K562 (cell line): ENCODE results near the gene DCAF17.

ENCODE experiments used
- CHD2 ChIP-seq: IDR thresholded peaks from 2 replicates; pipeline ENCODE4 v1.6.1; 2011; ENCODE audit warnings: low read depth, low read length
- CTCF ChIP-seq, 3 experiments: IDR thresholded peaks in 2 of 3; conservative IDR thresholded peaks in 1 of 3; 2 replicates each; pipeline ENCODE4 v1.5.1; 2011 to 2012; ENCODE audit warnings: low read length in 3 of 3, mild to moderate bottlenecking in 3 of 3, control low read depth in 2 of 3, improper control_type of control experiment in 1 of 3, inconsistent platforms in 1 of 3, low read depth in 1 of 3, mixed read lengths in 1 of 3, moderate library complexity in 1 of 3; ENCODE audit not compliant: insufficient read depth in 2 of 3
- HDAC1 ChIP-seq, 2 experiments: fragments of 450-650 bp; IDR thresholded peaks; 2 replicates each; pipeline ENCODE4 v1.6.1; 2016 to 2017; ENCODE audit warnings: inconsistent platforms in 1 of 2, mild to moderate bottlenecking in 1 of 2, moderate library complexity in 1 of 2
- HDAC6 ChIP-seq: IDR thresholded peaks from 2 replicates; pipeline ENCODE4 v1.6.1; 2012; ENCODE audit warnings: low read depth, mild to moderate bottlenecking, control low read depth, inconsistent platforms, low read length, moderate library complexity
- KDM1A ChIP-seq, 2 experiments: fragments of 450-650 bp; IDR thresholded peaks; 2 replicates each; pipeline ENCODE4 v1.6.1; 2016; ENCODE audit warnings: mild to moderate bottlenecking in 2 of 2
- MAX ChIP-seq: sonication (generic); formaldehyde crosslinking; IDR thresholded peaks from 2 replicates; pipeline ENCODE4 v1.9.0; 2022; ENCODE audit warnings: mild to moderate bottlenecking, missing genetic modification reagents
- MYBL2 ChIP-seq, 2 experiments: fragments of 450-650 bp in 1 of 2; sonication (generic) in 1 of 2; formaldehyde crosslinking in 1 of 2; IDR thresholded peaks; 2 replicates each; pipeline versions ENCODE4 v1.6.1 to v1.8.1; 2017 to 2022; ENCODE audit warnings: borderline replicate concordance in 1 of 2, inconsistent platforms in 1 of 2, low read depth in 1 of 2, mild to moderate bottlenecking in 1 of 2, missing genetic modification reagents in 1 of 2, moderate library complexity in 1 of 2
- NFIC ChIP-seq: fragments of 450-650 bp; IDR thresholded peaks from 2 replicates; pipeline ENCODE4 v1.6.1; 2017; ENCODE audit warnings: mild to moderate bottlenecking, inconsistent platforms
- POLR2A ChIP-seq: fragments of 450-650 bp; conservative IDR thresholded peaks from 2 replicates; pipeline ENCODE4 v1.6.1; 2016
- POLR2AphosphoS5 ChIP-seq: IDR thresholded peaks from 2 replicates; pipeline ENCODE4 v1.6.1; 2011; ENCODE audit warnings: mild to moderate bottlenecking, low read depth, low read length, moderate library complexity; ENCODE audit not compliant: control insufficient read depth, insufficient read depth
- ZEB2 ChIP-seq: fragments of 450-650 bp; IDR thresholded peaks from 2 replicates; pipeline ENCODE4 v1.6.1; 2016
- ZNF3 ChIP-seq: fragments of 250-450 bp; sonication (Bioruptor Pico); IDR thresholded peaks from 2 replicates; pipeline ENCODE4 v1.5.0; 2021; ENCODE audit warnings: mild to moderate bottlenecking, moderate library complexity
- ZNF431 ChIP-seq: sonication (generic); formaldehyde crosslinking; IDR thresholded peaks from 2 replicates; pipeline ENCODE4 v1.8.0; 2022; ENCODE audit warnings: mild to moderate bottlenecking, missing genetic modification reagents
- TF ChIP-seq, protein P1 (sequence below): sonication (generic); formaldehyde crosslinking; IDR thresholded peaks from 2 replicates; pipeline ENCODE4 v1.8.0; 2022; ENCODE audit warnings: missing genetic modification reagents, mild to moderate bottlenecking, moderate library complexity, borderline replicate concordance

DNA sequence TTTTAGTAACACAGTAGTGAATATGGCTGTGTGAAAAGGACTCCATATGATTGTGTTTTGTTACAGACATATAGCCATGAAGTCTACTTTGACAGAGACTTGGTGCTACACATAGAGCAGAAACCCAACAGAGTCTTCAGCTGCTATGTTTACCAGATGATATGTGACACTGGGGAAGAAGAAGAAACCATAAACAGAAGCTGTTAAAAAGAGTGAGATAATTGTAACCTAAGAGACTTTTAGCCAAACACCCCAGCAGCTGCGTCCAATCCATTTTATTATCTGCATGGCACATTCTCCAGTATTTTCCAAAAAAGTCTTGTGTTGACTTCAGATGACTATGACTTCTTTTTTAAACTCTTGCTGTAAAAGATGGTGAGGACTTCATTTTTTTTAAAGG is 46.9 kb downstream of the DCAF17 start:
- TF ChIP-seq, protein P1, sequence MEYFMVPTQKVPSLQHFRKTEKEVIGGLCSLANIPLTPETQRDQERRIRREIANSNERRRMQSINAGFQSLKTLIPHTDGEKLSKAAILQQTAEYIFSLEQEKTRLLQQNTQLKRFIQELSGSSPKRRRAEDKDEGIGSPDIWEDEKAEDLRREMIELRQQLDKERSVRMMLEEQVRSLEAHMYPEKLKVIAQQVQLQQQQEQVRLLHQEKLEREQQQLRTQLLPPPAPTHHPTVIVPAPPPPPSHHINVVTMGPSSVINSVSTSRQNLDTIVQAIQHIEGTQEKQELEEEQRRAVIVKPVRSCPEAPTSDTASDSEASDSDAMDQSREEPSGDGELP: no peak
- TF ChIP-seq ZEB2 (no peak), ZNF3 (no peak), NFIC (no peak), ZNF431 (CRISPR knock-in tag) (no peak), POLR2A (no peak), HDAC1 (IDR thresholded peaks at IDR 0.05) (no peak), KDM1A (IDR thresholded peaks at IDR 0.05) (no peak), CTCF (IDR thresholded peaks at IDR 0.05 in 2 of 3, conservative IDR thresholded peaks at IDR 0.05 in 1 of 3; ENCODE audit: insufficient read depth in 2 of 3, low read depth in 1 of 3, low read length in 3 of 3) (no peak), POLR2AphosphoS5 (no peak), MAX (CRISPR knock-in tag) (no peak), CHD2 (no peak), MYBL2 (IDR thresholded peaks at IDR 0.05; ENCODE audit: low read depth) (no peak), MYBL2 (CRISPR knock-in tag; IDR thresholded peaks at IDR 0.05; ENCODE audit: borderline replicate concordance) (no peak), HDAC6 (no peak)
